Smooth muscle cell of trachea (primary cell): ENCODE measurements around the gene TMBIM4. TPM values are rescaled to one million over a fixed set of nuclear protein-coding genes. Genes with fewer than 3 reads are reported as not detected.

Experiments
- total RNA-seq: library from RNA; depleted of rRNA; stranded (reverse); fragments of >200 nt; gene quantifications from 2 replicates; pipeline ENCODE4 v1.2.1, GENCODE V29; 2014

TMBIM4 gene, protein sequence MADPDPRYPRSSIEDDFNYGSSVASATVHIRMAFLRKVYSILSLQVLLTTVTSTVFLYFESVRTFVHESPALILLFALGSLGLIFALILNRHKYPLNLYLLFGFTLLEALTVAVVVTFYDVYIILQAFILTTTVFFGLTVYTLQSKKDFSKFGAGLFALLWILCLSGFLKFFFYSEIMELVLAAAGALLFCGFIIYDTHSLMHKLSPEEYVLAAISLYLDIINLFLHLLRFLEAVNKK
- 65.8 and 122 TPM in 2 replicates for total RNA-seq

DNA sequence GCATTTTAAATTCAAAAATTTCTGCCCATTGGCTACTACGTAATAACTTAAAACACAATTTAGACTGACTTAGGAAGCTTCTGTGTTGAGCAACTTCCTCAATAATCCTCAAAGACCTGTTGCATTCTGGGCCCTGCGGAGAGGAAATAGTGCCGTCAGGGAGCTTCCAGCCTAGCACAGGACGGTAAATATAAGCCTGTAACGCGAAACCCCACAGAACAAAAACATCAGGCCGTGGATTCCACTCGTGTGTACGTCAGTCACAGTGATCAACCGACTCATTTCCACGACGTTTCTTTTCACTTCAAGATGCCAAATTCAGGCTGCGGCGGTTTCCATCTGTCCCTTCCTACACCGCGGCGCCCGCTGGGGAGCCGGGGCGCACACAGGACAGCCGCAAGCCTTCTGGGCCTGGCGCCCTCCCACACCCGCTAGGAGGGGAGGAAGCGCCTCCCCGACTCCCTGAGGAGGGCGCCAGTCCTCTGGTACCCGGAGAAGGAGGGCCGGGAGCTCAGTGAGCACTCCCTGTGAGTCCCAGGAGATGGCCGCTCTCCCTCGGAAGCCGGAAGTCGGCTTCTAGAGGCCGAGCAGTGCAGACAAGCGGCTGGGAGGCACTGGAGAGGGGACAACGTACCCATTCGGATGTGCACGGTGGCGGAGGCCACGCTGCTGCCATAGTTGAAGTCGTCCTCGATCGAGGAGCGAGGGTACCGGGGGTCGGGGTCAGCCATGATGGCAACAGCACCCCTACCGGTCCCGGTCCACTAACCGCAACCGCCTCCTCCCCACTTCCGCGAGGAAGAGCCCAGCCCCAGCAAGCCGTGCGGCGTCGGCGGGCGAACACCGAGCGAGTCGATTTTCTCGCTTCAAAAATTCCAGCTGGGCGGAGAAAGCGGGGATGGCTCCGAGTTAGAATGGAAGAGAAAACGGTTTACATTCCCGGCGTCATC, at the start of gene TMBIM4:
Gene TMBIM4, minus strand, starts transcription at position 776 of the 950 bp plus-strand sequence. Its CDS starts 45 bp downstream, at position 731.

DNA sequence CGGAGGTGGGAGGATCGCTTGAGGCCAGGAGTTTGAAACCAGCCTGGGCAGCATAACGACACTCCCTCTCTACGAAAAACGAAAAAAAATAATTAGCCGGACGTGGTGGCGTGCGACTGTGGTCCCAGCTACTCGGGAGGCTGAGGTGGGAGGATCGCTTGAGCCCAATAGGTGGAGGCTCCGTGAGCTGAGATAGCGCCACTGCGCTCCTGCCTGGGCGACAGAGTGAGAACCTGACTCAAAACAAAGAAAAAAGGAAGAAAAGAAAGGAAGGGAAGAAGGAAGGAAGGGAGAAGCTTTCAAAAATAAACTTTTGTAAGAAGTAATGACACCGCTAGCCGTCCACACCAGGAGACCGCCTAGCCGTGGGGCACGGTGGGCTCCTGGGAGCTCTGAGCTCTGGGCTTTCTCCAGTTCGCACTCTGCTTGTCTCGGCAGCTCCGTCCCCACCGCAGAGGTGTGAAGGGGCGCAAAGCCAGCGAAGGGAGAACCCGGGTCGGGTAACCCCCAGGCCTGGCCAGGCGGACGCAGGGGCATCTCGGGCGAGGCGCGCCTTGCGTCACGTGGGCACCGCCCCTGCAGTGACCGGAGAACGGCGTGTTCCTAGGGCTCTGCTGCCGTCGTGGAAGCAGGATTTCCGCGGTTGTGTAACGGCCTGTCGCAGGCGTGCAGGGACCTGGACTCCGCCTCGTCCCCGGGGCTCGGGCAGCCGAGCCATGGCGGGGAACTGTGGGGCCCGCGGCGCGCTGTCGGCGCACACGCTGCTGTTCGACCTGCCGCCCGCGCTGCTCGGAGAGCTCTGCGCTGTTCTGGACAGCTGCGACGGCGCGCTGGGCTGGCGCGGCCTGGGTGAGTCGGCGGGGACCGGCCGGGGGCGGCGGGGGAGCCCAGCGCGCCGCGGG, 19.0 kb upstream of the TMBIM4 start, which contains the start of gene IRAK3:
Gene IRAK3, plus strand, starts transcription at position 631 of the 902 bp plus-strand sequence. Its CDS starts 86 bp downstream, at position 717.

DNA sequence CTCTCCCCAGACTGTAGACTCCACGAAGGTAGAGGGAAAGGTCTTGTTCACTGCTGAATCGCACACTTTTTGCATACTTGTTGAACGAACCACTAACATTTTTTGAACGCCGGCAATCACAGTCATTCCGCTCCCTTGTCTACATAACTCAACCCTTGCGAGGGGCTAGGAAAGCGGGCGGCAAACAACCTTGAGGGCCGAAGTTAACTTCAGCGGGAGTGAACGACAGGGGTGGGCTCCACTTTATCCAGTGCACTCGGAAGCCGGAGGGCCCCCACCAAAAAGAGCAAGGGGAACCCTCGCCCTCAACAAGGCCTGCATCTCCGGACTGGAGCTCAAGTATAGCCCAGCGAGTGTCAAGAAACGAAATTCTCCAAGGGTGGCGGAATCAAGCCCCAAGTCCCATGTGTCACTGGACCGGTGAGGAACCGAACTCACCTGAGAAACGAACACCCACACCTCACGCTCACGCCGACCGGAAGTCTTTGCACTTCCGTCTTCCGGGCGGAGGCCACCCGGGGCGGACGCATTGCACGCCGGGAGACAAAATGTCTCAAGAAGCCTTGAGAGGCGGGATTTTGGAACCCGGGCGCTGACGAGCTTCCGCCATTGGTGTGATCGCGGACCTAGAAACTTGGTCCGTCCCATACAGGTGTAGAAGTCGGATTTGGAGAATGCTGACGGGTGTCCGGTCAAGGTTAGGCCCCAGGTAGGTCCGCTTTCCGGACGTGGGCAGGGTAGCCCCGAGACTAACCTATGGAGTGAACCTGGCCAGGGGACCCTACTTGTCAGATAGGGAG, 39.3 kb downstream of the TMBIM4 start, which contains the start of gene LLPH:
Gene LLPH, minus strand, starts transcription at position 484 of the 800 bp plus-strand sequence. CDS start 1,644 bp downstream, outside the sequence.

Other genes starting within 250 kb of the TMBIM4 start
- gene LLPH, start 39.2 kb downstream of the TMBIM4 start, total RNA-seq = 4.5 and 5.4 TPM in 2 replicates
- 10.8 and 12.5 TPM in 2 replicates for gene IRAK3, start 19.2 kb upstream of the TMBIM4 start, total RNA-seq
- 2.6 and 6.0 TPM in 2 replicates for gene HELB, start 132.5 kb upstream of the TMBIM4 start, total RNA-seq